Tibial nerve (tissue), 4 donors: ENCODE data around the gene ITGA11.

ENCODE experiments used
- EP300 ChIP-seq, 2 donors: sonication (generic); formaldehyde crosslinking; IDR thresholded peaks; one replicate each; pipeline ENCODE4 v1.6.1; 2017; ENCODE audit warnings: antibody characterized with exemption in 2 of 2, mild to moderate bottlenecking in 1 of 2
- POLR2A ChIP-seq, 2 donors: fragments of 450-650 bp; IDR thresholded peaks; one replicate each; pipeline ENCODE4 v1.6.1; 2017; ENCODE audit warnings: antibody characterized with exemption in 2 of 2, mild to moderate bottlenecking in 2 of 2, moderate library complexity in 2 of 2
- TF ChIP-seq, protein P1 (sequence below), 5 experiments: fragments of 200-600 bp in 3 of 5; fragments of 450-650 bp in 2 of 5; sonication (generic) in 3 of 5; IDR thresholded peaks; one replicate each; pipeline ENCODE4 v1.5.1; 2016 to 2019; ENCODE audit warnings: antibody characterized with exemption in 5 of 5, mild to moderate bottlenecking in 3 of 5, moderate library complexity in 2 of 5

- TF ChIP-seq POLR2A (IDR thresholded peaks at IDR 0.05), result no peak
- TF ChIP-seq EP300 (IDR thresholded peaks at IDR 0.05), result no peak
- TF ChIP-seq, protein P1, sequence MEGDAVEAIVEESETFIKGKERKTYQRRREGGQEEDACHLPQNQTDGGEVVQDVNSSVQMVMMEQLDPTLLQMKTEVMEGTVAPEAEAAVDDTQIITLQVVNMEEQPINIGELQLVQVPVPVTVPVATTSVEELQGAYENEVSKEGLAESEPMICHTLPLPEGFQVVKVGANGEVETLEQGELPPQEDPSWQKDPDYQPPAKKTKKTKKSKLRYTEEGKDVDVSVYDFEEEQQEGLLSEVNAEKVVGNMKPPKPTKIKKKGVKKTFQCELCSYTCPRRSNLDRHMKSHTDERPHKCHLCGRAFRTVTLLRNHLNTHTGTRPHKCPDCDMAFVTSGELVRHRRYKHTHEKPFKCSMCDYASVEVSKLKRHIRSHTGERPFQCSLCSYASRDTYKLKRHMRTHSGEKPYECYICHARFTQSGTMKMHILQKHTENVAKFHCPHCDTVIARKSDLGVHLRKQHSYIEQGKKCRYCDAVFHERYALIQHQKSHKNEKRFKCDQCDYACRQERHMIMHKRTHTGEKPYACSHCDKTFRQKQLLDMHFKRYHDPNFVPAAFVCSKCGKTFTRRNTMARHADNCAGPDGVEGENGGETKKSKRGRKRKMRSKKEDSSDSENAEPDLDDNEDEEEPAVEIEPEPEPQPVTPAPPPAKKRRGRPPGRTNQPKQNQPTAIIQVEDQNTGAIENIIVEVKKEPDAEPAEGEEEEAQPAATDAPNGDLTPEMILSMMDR (IDR thresholded peaks at IDR 0.05), result no peak
Measured at GRCh38 chr15:68347392-68347791, 84.6 kb downstream of the ITGA11 start.
